ENCODE data around the gene FHDC1.

The FHDC1 gene

DNA sequence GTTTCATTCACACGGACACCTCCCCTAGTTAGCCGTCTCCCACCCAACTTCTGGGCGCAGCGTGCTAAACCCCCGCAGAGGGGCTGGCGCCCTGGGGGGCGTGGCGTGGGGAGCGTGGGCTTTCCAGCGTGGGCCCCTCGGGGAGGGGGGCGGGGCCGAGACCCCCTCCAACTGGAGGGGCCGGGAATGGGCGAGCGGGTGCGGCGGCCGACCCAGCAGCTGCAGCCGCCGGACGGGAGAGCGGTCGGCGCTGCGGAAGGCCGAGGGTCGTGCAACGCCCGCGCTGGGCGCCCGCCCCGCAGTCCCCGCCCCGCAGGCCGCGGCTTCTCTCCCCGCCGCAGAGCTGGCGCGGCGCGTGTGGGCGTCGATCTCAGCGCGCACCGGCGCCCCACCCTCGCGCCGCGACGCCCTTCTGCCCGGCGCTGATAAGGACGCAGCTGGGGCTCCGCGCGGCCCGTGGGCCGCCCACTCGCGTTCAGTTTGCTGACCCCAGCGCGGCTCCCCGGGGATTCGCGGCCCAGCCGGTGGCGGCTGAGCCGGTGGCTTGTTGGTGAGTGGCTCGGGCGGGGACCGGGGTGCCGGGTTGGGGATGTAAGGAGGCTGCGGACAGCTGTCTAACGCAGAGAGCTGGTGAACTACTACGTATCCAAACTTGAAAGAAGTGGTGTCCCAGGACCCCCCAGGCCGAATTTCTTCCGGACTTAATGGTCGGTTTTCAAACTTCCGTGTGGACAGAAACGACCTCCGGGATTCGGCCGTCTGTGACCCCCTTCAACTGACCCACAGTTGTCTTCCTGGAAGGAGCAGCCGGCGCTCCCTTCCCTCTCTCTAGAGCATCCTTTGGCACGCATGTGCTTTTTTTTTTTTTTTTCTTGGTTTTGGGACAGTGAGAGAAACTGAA is 1.5 kb downstream of the FHDC1 start:
- DNase-seq = no peak

DNA sequence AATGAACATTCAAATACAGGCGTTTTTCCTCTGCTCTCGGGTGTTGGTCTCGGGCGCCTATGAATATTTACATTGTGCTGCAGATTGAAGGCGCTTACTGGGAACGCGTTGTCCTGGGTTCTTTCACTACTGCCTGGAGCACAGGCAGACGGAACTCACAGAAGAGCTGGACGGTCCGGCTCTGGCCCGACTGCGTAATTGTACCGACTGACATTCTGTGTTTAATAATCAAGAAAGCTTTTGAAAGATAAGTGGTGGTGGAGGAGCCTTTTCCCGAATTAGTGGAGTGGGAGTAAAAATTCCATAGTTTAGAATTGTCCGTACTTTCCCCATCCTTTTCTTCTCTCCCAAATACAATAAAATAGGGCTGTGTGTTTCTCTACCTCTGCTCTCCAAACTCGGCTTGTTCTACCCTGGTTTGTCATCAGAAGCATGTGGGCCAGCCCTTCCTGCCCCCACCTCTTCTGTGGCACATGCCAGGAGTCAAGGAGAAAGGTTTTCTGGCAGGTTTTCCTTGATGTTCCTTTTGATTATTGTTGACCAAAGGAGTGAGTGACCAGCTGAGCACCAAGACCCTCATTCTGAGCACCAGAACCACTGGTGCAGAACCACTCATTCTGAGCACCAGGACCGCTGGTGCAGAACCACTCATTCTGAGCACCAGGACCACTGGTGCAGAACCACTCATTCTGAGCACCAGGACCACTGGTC is 2.3 kb downstream of the FHDC1 start:
- no peak for DNase-seq

DNA sequence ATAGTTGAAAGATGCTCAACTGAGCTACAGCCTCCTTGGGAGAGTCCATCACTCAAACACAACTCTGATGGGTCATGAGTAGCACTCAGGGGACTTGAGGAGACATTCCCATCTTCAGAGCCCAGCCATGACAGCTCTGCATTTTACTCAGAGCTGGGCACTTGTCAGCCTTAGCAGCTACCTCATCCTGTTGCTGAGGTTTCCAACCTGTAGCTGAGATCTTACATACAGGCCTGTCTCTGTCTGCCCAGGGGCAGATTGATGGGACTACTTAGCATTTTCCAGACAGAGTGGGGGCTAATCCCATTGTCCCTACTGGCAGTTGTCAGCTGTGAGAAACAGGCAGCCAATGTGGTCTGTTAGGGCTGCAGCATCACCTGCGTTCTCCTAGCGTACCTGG is 3.5 kb downstream of the FHDC1 start:
- no peak for DNase-seq

DNA sequence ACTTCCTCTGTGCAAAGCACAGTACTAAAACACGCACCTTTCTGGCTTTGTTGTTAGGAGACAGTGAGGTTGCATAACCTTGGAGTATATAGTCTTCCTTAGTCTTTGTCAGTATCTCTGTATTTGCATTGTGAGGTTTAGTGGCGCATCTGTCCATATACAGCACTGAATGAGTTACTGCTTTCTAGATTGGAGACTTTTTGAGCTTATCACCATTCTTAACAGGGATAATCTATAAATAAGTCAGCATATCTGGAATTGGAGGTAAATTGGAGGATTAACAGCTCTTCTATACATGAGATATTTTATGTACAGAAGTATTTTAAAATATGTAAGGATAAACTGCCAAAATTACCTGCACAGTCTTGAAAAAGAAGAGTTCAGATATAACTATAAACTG is 4.3 kb downstream of the FHDC1 start:
- no peak for DNase-seq

DNA sequence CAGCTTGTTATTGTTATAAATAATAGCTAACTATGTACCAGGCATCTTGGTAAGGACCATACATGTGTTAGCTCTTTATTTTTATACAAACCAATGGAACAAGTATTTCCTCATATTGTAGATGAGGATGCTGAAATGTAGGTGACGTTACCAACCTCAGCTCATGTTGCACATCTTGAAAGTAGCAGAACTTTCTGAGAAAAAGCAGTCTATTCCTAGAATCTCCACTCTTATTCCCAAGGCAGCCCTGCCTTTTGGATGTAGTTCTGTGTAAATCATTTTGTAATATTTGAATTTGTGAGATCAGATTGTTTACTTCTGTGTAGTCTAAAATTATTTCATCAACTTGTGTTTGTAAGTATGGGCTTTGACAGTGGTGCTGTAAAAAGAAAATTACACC is 5.3 kb downstream of the FHDC1 start:
- DNase-seq = no peak

DNA sequence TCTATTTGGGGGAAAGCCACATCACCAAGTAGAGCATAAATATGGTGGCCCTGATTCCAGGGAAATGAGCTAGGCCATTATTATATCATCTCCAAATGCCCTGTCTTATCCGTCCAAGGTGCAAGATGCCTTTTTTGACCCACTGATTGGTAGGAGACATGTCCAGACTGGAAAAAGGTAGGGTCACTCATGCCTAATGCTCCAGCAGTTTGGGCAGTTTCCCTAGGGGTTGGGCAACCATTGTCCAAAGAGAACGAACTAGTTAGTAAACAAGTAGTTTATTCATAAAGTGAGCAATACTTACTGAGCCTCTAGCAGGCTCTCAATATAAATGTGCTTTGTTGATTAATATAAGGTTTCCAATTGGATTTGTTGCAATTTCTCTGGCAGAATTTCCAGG is 6.2 kb downstream of the FHDC1 start:
- no peak for DNase-seq

DNA sequence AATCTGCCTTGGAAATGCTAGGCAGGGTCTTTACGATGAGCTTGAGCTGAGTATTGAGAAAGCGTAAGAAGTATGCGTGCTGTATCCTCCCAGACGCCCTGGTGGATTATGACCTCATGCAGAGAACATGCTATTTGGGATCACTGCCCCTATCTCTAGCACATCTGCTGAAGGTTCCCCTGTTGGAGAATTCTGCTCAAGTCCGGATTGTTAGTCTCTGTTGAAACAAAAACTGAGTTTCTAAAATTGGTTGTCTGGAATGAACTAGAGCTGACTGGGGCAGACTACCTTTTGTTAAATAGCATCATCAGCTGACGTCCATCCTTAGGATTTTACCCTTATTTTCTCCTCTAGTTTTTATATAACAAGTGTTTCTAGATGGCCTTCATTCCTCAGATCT is 7.5 kb downstream of the FHDC1 start:
- no peak for DNase-seq

DNA sequence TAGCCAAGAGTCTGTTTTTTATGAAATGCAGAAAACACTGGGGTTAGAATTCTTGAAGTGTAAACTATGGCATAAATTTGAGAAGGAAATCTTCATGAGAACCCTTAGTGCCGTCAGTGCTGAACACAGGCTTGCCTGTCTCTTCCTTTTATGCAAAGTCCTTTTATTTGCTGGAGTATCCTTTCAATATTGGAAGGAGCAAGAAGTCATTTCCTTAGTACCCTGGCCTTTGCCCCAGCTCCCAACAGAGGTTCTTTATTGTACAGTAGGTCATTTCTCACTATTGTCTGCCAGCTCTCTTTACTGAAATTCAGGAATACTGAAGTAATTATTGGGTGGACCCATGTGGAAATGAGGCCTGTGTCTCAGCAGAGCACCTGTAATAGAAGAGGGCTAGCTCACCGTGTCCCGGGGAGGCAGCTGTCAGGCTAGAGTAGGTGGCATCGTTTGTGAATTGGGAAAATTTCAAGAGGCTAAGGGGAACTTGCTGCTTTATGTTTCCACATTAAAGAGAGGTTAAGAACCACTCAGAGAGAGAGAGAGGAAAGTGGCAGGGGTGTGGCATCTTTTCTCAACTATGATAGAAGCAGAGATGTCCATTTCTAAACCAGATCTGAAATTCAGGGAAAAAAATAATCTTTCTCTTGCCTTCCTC is 8.7 kb downstream of the FHDC1 start:
- DNase-seq = no peak

DNA sequence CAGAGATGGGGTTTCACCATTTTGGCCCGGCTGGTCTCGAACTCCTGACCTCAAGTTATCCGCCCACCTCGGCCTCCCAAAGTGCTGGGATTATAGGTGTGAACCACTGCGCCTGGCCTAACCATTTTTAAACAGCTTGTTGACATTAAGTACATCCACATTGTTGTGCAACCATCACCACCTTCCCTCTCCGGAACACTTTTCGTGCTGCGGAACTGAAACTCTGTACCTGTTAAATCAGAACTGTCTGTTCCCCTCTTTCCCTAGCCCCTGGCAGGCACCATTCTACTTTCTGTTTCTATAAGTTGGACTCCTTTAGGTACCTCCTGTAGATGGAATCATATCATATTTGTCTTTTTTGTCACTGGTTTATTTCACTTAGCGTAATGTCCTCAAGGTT is 9.5 kb downstream of the FHDC1 start:
- no peak for DNase-seq

DNA sequence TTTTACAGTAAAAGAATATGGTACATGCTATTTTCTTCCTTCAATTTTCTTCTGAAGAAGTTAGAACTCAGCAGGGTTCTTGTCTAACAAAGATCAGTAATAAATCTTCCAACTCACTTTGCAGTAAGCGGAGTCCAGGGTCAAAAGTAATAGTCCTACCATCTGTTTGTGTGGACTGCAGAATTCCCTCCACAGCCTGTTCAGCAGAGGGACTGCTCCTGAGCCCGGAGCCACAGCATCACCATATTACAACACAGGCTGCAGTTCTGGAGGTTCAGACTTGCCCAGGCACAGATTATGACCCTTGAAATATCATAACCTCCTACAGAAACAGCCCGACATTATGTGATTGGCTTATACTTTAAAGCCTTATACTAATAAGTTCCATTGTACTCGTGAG is 10.3 kb downstream of the FHDC1 start:
- no peak for DNase-seq

DNA sequence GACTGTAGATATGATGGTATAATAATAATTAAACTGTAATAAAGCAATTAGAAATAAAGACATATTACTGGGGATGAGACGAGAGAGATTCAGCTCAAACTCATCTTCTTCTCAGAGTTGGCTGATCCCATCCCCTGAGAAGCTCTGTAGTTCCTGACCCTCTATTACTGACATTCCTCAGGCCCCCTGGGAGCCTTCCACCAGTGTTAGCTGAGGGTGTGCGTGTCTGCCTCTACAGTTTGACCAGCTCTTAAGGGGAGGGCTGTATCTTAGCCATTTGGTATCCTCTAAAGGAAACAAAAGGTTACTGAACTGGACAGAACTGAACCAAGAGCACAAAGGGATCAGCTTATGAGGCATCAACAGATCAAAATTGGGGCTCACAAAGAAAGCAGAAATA is 11.2 kb downstream of the FHDC1 start:
- DNase-seq = no peak

DNA sequence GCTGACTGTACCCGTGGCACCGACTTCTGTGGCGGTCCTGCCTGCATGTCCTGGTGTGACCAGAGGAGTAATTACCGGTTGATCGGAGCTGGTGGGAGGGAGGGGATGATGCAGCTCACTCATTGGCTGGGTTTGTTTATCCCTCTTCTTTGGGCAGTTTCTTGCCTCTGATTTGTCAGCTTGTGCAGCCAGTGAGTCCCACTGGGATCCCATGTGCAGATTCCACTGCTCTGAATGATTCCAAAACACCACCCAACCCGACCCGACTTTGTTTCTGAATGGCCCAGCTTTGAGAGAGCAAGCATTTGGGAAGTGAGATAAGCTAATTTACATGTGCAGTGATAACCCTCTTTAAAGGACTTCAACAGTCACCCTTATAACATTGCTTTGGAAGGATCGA is 13.8 kb downstream of the FHDC1 start:
- no peak for DNase-seq

DNA sequence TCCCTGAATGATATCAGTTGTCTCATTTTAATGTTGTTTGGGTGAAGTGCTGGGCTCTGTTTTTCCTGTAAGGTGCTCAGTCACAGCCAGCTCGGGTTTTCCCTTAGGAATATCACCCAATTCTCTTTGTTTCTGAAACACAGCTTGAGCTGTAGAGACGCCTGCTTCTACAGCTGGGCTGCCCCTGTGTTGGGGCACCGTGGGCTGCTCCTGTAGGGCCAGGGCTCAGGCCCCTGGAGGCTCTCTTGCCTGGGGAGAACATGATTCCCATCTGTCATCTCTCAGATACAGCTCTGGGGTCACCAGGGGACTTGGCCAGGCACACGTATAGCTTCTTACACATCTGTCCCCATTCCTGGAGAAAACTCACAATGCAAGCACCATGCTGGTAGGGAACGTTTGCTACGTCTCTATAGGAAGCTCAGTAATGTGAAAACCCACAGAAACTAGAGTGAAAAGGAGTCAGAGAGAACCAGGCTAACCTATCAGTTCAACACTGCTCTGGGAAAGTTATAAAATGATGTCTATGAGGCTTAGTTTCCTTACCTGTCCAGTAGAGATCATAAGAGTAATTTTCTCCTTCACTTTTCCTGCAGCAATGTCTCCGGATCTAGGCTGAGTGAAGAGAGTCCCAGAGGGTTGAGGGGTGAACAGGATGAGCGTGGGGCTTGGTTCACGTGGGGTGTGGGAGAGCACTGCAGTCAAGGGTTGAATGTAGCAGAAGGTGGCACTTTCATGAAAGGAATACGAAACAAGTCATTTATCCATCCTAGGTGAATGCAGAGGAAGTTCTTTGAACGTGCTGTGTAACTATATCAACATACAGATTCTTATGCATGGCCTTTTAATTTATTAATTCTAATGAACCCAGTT is 14.5 kb downstream of the FHDC1 start:
- DNase-seq = no peak

DNA sequence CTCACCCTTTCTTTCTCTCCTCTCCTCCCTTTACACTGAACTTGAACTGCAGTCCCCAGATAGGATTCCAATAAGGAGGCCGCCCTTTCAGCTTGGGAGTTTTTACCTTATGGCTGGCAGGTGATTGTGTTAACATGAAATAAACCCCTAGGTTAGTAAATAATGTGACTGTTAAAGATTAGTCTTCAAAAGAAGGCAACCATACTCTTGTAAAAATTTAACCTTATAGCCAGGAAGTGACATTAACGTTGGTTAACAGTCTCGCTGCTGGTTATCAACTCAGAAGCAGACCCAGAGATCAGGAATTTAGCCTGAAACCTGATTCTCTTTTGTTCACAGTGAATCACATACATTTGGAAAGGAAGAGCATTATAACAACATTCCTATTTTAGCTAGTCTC is 15.2 kb downstream of the FHDC1 start:
- no peak for DNase-seq

DNA sequence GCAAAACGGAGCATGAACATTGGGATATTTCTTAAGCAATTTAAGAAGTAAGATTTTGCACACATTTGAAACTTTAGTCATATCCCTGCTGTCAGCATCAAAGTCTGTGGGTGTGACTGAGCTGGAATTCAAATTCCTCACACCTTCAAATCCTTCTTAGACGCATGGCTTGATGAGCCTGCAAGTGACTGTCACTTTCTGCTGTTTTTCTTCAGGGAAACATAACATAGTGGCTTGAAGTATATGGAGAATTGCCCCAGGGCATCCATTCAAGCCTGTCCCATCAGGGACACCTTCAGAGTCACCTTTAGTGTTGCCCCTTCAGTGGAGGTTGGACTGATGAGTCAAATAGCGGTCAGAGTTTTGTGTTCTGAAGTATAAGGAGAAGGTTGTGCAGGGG is 17.4 kb downstream of the FHDC1 start:
- DNase-seq = no peak

DNA sequence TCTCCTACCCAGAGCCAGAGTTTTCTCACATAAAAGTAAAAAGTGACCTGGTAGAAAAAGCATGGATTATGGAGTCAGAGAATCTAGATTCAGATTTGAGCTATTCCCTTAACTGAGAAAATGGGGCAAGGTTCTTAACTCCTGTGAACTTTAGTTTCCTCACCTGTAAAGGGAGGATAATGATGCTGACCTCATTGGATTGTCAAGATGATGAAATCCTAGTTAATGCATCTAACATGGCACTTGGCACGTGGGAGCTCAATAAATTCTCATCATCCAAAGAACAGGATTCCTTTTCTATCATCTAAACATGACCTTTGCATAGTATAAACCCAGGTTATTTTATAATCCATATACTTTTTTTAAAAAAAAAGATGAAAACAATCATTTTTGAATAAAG is 18.6 kb downstream of the FHDC1 start:
- DNase-seq = no peak

DNA sequence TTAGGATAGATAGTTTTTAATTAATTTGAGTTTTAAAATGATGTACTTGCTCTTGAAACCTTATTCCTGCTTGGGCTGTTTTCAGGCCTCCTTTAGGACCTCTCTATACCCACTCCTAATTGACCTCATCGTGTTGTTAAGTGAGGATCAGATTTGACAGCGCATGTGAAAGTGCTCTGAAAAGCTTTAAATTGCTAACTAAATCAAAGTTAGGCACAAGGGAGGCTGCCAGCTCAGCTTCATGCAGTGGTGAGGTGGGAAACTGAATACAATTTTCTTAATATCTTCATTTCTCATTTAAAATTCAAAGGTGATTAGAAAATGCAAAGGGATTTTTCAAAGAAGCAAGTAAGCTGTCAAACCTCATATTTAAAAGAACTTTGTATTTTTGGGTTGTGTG is 20.0 kb downstream of the FHDC1 start:
- no peak for DNase-seq

DNA sequence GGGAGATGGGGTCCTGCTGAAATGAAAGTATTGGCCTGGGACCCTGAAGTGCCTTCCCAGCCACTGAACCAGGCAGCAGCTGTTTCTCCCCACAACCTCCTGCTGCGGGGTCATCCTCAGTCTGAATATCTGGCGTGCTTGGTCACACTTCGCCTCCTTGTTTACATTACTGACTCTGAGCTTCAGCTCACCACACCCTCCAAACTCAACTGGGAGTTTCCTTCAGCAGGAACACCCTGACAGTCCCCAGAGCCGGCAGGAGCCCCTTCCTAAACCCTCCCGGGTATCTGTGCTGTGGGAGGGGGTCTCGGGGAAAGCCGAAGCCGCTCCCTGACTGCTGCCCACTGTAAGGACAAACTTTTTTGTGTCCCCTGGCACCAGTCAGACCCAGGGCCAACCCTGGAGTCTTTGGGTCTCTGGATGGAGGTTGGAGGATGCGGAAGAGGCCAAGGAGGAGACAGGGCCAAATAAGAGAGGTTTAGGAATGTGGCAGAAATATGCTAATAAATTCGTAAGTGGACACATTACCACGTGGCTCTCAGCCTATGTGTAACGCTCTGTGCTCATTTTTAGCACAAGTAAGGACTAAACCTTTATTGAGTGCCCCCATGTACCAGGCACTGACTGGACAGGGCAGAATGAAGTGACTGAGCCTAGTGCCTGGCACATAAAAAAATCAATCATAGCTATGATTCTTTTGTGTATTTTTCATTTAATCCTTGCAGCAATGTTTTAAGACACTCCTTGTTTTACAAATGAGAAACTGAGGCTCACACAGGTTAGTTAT is 20.7 kb downstream of the FHDC1 start:
- DNase-seq = no peak

DNA sequence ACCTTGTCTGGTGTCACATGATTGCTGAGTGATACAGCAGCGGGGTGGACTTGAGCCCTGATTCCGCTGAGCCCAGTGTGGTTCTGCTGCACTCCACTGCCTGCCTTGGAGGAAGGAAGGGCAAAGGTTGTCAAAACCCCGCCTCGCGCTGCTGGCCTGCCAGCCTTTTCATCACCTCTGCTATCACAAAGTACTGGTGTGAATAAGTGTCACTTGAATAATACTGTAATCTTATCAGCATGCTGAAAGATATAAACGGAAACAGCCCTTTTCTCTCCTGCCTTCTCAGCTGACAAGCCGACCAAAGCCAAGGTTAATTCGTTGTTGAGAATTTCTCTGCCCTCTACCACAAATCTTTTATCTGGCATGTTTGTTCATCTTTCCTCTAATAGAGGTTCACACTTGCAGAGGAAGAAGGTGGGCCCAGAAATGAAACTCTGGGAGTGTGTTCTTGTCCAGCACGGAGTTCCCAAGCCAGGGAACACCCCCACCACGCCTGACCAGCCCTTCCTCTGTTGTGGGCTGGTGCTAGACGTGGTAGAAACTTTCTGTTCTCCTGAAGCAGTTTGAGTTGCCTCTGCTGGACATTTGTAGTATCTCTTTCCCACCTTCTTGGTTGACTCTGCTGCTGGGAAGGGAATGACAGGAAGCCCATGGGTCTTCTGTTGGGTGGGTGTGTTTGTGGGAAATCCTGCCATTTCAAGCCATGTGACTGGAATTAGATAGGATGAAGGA is 21.5 kb downstream of the FHDC1 start:
- DNase-seq = no peak

DNA sequence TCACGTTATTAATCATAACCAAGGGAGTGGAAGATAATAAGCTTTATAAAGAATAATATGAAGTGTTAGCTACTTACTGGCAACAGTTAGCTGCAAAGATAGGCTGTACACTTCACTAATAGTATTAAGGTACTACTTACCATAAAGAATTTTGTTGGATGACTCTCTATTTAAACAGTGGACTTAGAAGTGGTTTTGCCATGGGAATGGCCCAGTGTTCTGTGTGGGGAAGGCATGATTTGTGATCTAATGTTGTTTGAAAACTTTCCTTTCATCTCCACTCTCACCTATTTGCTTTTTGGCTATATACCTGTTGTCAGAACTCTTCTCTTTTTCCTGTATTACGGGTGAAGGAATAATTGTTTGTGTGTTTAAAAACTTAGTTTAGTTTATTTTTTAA is 23.0 kb downstream of the FHDC1 start:
- no peak for DNase-seq

DNA sequence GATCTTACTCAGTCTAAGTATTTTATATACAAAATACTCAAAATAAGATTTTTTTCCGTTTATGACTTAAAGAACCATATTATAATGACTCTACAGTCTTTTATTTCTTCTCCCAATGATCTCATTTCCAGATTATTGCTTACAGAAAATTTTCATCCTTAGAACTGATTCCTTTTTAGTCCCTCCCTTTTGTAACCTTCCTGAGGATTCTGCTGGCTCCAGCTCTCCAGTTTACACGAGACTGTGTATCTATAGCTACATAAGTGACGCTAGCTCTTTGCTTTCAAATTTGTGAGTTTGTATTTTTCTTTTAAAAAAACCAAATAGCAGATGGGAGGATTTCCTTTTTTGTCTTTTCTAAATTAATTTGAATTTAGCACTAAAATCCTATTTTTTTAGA is 24.0 kb downstream of the FHDC1 start:
- no peak for DNase-seq
